Medulla oblongata (tissue), 1 donor: ENCODE results near the gene MRFAP1L1.

Source experiments
- DNase-seq: peaks from one replicate; pipeline ENCODE4 v3.0.0-alpha.2; 2015; ENCODE audit errors: extremely low spot score

Gene MRFAP1L1

DNA sequence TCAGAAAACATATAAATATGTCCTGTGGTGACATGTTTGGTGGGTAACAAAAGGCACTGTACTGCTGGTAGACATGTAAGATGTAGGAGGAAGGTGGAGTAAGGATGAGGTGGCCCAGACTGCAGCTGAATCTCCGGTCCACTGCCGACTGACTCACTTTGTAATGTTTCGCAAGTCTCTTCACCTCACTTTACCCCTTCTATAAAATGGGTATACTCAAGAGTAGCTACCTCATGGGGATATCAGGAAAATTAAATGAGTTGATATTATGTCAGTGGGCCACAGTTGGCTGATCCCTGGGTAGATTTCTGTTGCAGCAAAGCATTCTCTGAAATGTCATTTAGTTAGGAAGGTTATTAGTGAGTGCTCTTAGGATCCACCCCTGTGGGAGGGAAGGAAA is 47.1 kb downstream of the MRFAP1L1 start:
- no peak for DNase-seq

DNA sequence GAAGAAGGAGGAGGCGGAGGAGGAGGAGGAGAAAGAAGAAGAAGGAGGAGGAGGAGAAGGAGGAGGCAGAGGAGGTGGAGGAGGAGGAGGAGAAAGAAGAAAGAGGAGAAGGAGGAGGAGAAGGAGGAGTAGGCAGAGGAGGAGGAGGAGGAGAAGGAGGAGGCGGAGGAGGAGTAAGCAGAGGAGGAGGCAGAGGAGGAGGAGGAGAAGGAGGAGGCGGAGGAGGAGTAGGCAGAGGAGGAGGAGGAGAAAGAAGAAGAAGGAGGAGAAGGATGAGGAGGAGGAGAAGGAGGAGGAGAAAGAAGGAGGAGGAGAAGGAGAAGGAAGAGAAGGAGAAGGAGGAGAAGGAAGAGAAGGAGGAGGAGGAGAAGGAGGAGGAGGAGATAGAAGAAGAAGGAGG is 49.2 kb downstream of the MRFAP1L1 start:
- DNase-seq, result no peak

DNA sequence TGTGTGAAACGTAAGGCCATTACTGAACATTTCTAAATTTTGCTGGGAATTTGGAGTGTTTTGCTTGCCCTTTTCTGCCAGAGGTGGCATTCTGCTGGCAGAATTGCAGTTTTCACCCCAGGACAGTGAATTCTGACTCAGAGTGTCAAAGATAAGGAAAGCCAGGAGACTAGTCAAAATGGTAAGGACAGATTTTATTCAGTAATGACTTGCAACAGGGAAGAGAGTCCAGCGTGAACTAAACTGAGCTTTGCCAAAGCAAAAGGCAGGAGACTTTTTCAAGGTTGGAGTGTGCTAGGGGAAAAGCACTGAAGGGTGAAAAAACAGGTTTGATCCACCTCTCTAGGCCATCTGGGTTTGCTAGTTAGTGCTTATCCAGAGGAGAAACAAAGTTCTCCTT is 49.8 kb downstream of the MRFAP1L1 start:
- no peak for DNase-seq

DNA sequence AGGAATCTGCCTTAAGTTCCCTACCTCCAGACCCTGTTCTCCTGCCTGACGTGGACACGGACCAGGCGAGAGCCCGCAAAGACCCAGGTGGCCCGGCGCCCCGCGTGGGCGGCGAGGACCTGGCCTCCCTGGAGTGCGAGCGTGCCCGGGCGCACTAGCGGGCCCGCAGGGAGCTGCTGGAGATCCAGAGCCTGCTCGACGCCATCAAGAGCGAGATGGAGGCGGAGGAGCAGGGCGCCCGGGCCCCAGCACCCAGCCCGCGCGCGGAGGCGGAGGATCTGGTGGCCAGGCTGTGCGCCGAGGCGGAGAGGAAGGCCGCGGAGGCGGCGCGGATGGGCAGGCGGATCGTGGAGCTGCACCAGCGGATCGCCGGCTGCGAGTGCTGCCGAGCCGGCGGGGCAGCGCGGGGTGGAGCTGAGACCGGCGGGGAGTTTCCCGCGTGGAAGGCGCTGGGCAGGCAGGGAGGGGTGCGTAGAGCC is 51.0 kb downstream of the MRFAP1L1 start:
- no peak for DNase-seq

DNA sequence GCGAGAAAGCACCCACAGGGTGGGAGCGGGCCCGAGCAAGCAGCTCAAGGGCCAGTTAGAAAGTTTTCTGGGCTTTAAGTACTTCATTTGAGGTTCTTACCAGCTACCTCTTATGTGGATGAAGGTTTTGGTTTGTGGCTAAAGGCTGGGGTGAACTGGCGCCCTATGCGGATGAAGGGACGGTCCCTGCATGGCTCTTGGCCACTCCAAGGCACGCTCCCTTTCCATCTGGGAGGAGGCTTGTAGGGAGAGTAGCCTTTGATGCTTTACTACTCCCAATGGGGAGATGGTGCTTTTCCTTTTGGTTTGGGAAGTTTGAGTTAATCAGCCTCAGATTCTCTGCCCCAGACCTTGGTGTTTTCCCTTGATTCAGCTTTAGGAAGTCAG is 51.5 kb downstream of the MRFAP1L1 start:
- no peak for DNase-seq
